Neutrophil (primary cell): ENCODE data around the gene DHRS13.

Source experiments
- H3K27ac ChIP-seq: fragments of 200-600 bp; sonication (generic); 2 replicates; pipeline ENCODE4 v1.5.1; 2016; ENCODE audit warnings: mild to moderate bottlenecking, moderate library complexity
- H3K27me3 ChIP-seq: fragments of 200-600 bp; sonication (generic); 2 replicates; pipeline ENCODE4 v1.6.0; 2016; ENCODE audit warnings: mild to moderate bottlenecking
- H3K36me3 ChIP-seq: fragments of 200-600 bp; sonication (generic); 2 replicates; pipeline ENCODE4 v1.5.1; 2017
- H3K4me1 ChIP-seq, 2 experiments: fragments of 200-600 bp in 1 of 2; sonication (generic) in 1 of 2; 1 replicate in 1 of 2; 2 replicates in 1 of 2; pipeline versions ENCODE4 v1.5.1 to v1.6.1; 2013 to 2016; ENCODE audit warnings: low read depth in 1 of 2, low read length in 1 of 2, mild to moderate bottlenecking in 1 of 2, moderate library complexity in 1 of 2; ENCODE audit not compliant: control insufficient read depth in 1 of 2, insufficient read depth in 1 of 2
- H3K4me3 ChIP-seq, 2 experiments: fragments of 200-600 bp in 1 of 2; sonication (generic) in 1 of 2; 1 replicate in 1 of 2; 2 replicates in 1 of 2; pipeline ENCODE4 v1.5.1; 2013 to 2016; ENCODE audit warnings: low read depth in 1 of 2, low read length in 1 of 2, mild to moderate bottlenecking in 1 of 2, moderate library complexity in 1 of 2
- H3K9me3 ChIP-seq: fragments of 200-600 bp; sonication (generic); 2 replicates; pipeline ENCODE4 v1.5.1; 2016
- CTCF ChIP-seq: fragments of 200-600 bp; sonication (generic); IDR thresholded peaks from 2 replicates; pipeline ENCODE4 v1.5.1; 2016; ENCODE audit warnings: antibody characterized with exemption

DHRS13 gene

GRCh38 chr17:28864991-28865849, 37.7 kb downstream of the DHRS13 start:
- Histone ChIP-seq H3K4me3 (no peak overlapping the region), H3K27me3 (no peaks in the 10 kb centered on the region), H3K36me3 (peaks cover 6% of the 10 kb centered on the region), H3K4me1 (no peaks in the 10 kb centered on the region), H3K27ac (no peak overlapping the region), H3K9me3 (no peaks in the 10 kb centered on the region)
- no peak for TF ChIP-seq CTCF

GRCh38 chr17:28863953-28864352, 38.9 kb downstream of the DHRS13 start:
- Histone ChIP-seq H3K27ac (no peak overlapping the region), H3K4me3 (no peak overlapping the region), H3K9me3 (no peaks in the 10 kb centered on the region), H3K4me1 (no peaks in the 10 kb centered on the region), H3K36me3 (peaks cover 8% of the 10 kb centered on the region), H3K27me3 (no peaks in the 10 kb centered on the region)
- TF ChIP-seq CTCF, result no peak

- Histone ChIP-seq H3K27ac (no peak overlapping the region), H3K9me3 (no peaks in the 10 kb centered on the region), H3K4me1 (no peaks in the 10 kb centered on the region), H3K27me3 (no peaks in the 10 kb centered on the region), H3K4me3 (no peak overlapping the region), H3K36me3 (peaks cover 22% of the 10 kb centered on the region)
- no peak for TF ChIP-seq CTCF
These were observed 40.3 kb downstream of the DHRS13 start for GRCh38 chr17:28862561-28862960.

GRCh38 chr17:28861393-28862203, 41.3 kb downstream of the DHRS13 start:
- TF ChIP-seq CTCF, result no peak
- H3K27me3 ChIP-seq, result no peaks in the 10 kb centered on the region
- H3K27ac ChIP-seq, result no peak overlapping the region
- H3K9me3 ChIP-seq, result no peaks in the 10 kb centered on the region
- no peak overlapping the region for H3K4me3 ChIP-seq
- H3K36me3 ChIP-seq, result peaks cover 25% of the 10 kb centered on the region
- H3K4me1 ChIP-seq, result no peaks in the 10 kb centered on the region

- Histone ChIP-seq H3K27ac (no peak overlapping the region), H3K36me3 (peaks cover 25% of the 10 kb centered on the region), H3K27me3 (no peaks in the 10 kb centered on the region), H3K4me1 (peaks cover under 1 to 2% of the 10 kb centered on the region in 2 experiments), H3K9me3 (no peaks in the 10 kb centered on the region), H3K4me3 (no peak overlapping the region)
- no peak for TF ChIP-seq CTCF
These were observed 42.5 kb downstream of the DHRS13 start for GRCh38 chr17:28860363-28860808.
